Thyroid gland (tissue), 4 donors: Measurements from ENCODE around the gene ARID3C.

Experiments
- POLR2A ChIP-seq, 2 donors: fragments of 450-650 bp; IDR thresholded peaks; one replicate each; pipeline ENCODE4 v1.6.1; 2017; ENCODE audit warnings: antibody characterized with exemption in 2 of 2, mild to moderate bottlenecking in 2 of 2, moderate library complexity in 1 of 2
- TF ChIP-seq, protein P1 (sequence below), 6 experiments: fragments of 200-600 bp in 3 of 6; fragments of 450-650 bp in 3 of 6; sonication (generic) in 3 of 6; IDR thresholded peaks; one replicate each; pipeline ENCODE4 v1.5.1; 2016 to 2019; ENCODE audit warnings: antibody characterized with exemption in 6 of 6, mild to moderate bottlenecking in 2 of 6, inconsistent platforms in 1 of 6, moderate library complexity in 1 of 6

DNA sequence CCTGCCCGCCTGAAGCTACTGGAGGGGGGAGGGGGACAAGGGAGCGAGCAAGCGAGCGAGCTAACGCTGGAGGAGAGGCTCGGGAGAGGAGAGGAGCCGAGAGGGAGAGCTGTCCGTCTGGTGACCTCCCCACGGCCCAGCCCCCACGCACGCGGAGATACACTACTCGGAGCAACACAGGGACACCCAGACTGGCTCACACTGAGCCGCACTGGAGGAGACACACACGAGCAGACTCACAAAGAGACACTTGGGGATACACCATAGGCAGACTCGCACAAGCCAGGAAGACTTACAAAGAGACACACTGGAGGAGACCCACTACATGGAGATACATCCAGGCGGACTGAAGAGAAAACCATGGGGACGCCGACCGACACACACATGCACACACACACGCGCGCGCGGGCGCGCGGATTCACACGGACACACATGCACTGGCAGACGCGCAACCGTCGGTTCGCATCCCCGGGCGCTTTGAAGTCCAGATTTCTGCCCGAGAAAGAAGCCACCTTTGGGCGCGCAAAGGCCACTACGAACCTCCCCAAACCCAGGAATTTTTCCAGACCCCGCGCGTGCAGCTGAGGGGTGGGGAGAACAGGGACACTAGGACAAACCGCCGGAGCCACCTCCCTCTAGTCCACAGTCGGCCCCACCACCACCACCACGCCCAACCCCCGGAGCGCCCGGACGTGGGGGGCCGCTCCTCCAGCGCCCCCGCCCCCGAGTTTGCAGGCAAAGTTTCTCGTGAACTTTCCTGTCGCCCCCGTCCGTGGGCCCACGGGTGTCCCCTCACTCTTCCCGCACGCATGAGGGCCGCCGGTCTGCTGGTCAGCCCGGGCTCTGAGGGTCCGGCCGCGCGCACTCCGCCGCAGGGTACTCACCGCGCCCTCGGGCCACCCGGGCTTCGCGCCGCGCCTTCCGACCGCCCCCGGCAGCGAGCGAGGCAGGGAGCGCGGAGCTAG lies 39.9 kb downstream of the ARID3C start:
- TF ChIP-seq, protein P1, sequence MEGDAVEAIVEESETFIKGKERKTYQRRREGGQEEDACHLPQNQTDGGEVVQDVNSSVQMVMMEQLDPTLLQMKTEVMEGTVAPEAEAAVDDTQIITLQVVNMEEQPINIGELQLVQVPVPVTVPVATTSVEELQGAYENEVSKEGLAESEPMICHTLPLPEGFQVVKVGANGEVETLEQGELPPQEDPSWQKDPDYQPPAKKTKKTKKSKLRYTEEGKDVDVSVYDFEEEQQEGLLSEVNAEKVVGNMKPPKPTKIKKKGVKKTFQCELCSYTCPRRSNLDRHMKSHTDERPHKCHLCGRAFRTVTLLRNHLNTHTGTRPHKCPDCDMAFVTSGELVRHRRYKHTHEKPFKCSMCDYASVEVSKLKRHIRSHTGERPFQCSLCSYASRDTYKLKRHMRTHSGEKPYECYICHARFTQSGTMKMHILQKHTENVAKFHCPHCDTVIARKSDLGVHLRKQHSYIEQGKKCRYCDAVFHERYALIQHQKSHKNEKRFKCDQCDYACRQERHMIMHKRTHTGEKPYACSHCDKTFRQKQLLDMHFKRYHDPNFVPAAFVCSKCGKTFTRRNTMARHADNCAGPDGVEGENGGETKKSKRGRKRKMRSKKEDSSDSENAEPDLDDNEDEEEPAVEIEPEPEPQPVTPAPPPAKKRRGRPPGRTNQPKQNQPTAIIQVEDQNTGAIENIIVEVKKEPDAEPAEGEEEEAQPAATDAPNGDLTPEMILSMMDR (IDR thresholded peaks at IDR 0.05) = no peak
- TF ChIP-seq POLR2A (IDR thresholded peaks at IDR 0.05) = no peak
